Stimulated activated CD8-positive, alpha-beta memory T cell treated with anti-CD3 and anti-CD28 coated beads, Interleukin-7, amount 100 ng/mL, for 4 hours (primary cell): ENCODE data around the gene FSTL1.

Source experiments
- DNase-seq, 2 donors: peaks; one replicate each; pipeline ENCODE4 v3.0.0-alpha.2; 2020; ENCODE audit warnings: low read depth in 2 of 2

FSTL1 gene

GRCh38 chr3:120355486-120355885, 95.3 kb downstream of the FSTL1 start:
- DNase-seq: no peak

- no peak for DNase-seq
Measured at GRCh38 chr3:120353463-120353862, 97.3 kb downstream of the FSTL1 start.

- DNase-seq: no peak
Measured at GRCh38 chr3:120352017-120352416, 98.8 kb downstream of the FSTL1 start.

- DNase-seq: no peak
Measured at GRCh38 chr3:120350401-120350941, 100.3 kb downstream of the FSTL1 start.

- no peak for DNase-seq
Measured at GRCh38 chr3:120349855-120350125, 101.0 kb downstream of the FSTL1 start.

GRCh38 chr3:120348991-120349854, 101.6 kb downstream of the FSTL1 start, which contains the start of gene LRRC58:
Gene LRRC58 (minus strand): TSS chr3:120349354. CDS start chr3:120349243, 111 bp downstream.
- DNase-seq: peak; percentile 61 to 86

GRCh38 chr3:120348065-120348990, 102.5 kb downstream of the FSTL1 start:
- peak; percentile 10 to 48 for DNase-seq

GRCh38 chr3:120344349-120344748, 106.4 kb downstream of the FSTL1 start:
- DNase-seq: no peak
